LoVo (cell line): ENCODE data around the gene EFNA2.
"Not testable (repeated sequence)": the region's sequence is repeated elsewhere in the genome, so short reads cannot be mapped to it uniquely, and the experiment has no call there.

ENCODE experiments used
- DNase-seq: peaks from one replicate; pipeline ENCODE4 v3.0.0-alpha.2; 2016; ENCODE audit warnings: low spot score

EFNA2 gene

DNA sequence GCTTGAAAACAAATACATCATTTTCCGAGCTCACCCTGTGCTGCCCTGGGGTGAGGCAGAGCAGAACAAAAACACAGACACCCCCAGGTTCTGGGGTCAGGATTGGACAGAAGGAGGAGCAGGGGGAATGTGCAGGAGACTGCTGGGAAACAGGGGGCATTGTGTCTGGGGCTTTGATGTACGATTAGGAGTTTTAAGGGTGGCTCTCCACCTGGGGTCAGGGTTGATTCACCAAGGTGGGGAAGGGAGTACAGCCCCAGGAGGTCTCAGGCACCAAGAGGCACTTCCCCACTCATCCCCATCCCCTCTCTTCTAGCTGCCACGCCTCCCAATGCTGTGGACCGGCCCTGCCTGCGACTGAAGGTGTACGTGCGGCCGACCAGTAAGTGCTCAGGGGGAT, 12.6 kb downstream of the EFNA2 start:
- no peak for DNase-seq

DNA sequence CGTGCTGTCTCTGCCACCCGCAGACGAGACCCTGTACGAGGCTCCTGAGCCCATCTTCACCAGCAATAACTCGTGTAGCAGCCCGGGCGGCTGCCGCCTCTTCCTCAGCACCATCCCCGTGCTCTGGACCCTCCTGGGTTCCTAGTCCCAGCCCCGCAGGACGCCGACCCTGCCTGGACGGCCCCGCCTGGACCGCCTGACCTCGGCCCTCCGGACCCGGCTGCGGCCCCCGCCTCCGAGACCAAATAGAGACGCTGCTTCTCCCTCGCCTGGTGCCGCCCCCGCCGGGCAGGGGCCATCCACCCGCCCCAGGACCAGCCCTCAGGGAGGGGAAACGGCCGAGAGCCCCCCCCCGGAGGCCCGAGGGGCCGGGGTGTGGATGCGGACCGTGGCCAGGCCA, 14.1 kb downstream of the EFNA2 start:
- DNase-seq: no peak

DNA sequence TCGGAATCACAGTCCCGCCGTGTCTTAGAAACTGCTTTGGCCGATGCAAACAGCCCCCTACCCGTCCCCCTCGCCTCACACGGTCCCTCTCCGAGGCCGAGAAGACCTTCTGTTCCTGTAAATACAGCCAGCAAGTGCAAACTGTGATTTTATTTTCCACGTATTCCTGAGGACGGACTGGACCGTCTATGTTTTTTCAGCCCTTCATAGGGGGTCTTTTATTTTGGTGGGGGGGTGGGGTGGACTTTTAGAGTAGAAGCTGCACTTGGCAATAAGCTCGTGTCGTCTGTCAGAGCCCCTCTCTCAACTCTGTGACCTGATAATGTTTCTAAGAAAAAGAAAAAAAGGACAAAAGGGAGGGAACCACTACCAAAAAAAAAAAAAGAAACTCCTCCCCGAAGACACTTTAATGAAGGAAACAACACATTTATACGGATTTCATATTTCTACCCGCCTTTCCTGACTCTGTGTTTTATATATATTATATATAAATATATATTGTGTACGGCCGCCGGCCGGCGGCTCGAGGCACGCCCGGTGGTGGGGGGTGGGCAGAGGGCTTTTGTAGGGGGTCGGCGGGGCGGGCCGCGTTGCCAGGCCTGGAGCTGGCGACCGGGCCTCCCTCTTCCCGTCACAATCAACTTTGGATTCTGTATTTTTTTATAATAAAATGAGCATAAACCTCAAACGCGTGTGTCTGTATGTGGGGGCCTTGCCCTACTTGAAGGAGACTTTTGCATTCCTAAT, 15.2 kb downstream of the EFNA2 start:
- no peak for DNase-seq

DNA sequence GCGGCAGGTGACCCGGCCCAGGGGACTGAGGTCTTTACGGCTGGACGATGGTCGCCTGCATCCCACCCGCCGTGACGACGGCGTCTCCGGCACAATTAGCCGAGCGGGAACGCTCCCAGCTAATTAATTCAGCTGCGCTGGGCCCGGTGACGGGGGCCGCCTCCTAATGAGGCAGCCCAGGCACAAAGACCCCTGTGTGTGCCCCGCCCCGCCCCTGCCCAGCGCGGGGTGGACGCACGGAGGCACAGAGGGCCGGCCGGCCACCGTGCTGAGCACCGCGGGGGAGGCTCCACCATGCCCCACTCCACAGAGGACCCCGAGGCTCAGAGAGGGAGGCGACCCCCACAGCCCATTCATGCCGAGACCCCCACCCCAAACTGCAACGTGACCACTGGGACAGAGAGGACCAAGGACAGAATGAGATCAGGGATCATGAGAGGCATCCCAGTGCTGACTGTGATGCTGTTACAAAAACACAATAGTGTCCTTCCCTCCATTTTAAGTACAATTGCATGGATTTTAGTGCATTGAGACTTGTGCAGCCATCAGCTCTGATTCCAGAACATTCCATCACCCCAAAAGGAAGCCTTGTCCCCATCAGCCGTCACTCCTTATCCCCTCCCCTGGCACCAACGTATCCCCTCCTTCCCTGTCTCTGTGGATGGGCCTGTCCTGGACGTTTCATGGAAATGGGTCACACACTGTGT, 17.0 kb downstream of the EFNA2 start:
- no peak for DNase-seq

DNA sequence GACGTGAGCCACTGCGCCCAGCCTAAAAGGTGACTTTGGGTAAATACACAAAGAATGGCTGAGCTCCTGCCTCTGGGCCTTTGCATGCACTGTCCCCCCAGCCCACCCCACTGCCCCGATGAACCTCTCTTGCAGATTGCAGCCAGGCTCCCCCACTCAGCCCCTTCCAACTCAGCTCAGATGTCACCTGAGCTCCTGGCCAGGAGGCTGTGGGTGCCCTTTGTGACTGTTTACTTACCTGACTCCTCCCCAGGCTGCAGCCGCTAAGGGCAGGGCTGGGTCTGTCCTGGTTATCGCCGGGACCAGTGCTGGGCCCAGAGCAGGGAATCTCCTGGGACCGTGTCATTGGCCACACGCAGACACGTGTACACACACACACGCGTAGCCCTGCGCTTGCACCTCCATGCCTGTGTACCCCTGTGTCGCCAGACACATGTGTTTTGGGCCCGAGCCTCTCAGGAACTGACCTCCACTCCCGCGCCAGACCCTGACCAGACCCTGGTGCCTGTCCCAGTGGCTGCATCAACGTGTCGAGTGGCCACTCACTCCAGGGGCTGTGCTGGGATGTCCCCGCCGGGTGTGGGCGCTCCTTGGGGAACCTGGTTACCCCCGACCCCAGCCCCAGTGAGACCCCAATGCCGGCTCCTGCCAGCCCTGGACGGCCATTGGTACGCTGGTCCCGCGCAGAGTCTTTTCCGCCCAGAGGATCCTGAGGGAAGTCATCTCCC, 18.7 kb downstream of the EFNA2 start:
- DNase-seq: no peak

DNA sequence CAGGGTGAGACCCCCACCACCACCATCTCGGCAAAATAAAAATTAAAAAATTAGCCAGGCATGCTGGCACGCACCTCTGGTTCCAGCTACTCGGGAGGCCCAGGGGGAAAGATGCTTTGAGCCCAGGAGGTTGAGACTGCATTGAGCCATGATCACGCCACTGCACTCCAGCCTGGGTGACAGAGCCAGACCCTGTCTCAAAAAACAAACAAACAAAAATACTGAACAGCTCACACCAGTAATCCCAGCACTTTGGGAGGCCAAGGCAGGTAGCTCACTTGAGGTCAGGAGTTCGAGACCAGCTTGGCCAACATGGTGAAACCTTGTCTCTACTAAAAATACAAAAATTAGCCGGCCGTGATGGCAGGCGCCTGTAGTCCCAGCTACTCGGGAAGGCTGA, 19.7 kb downstream of the EFNA2 start:
- DNase-seq: not testable (repeated sequence)

DNA sequence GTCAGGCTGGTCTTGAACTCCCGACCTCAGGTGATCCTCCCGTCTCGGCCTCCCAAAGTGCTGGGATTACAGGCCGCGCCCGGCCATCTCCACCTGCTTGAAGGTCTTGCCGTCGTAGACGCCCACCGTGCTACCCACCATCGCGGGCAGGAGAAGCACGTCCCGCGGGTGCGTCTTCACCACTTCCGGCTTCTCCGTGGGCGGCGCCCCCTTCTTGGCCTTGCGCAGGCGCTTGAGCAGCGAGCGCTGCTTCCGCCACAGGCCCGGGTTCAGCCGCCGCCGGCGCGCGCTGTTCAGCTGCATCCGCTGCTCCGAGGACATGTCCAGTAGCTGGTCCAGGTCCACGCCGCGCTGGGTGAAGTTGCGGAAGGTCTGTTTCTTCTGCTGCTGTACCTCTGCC, 21.6 kb downstream of the EFNA2 start:
- DNase-seq: no peak

DNA sequence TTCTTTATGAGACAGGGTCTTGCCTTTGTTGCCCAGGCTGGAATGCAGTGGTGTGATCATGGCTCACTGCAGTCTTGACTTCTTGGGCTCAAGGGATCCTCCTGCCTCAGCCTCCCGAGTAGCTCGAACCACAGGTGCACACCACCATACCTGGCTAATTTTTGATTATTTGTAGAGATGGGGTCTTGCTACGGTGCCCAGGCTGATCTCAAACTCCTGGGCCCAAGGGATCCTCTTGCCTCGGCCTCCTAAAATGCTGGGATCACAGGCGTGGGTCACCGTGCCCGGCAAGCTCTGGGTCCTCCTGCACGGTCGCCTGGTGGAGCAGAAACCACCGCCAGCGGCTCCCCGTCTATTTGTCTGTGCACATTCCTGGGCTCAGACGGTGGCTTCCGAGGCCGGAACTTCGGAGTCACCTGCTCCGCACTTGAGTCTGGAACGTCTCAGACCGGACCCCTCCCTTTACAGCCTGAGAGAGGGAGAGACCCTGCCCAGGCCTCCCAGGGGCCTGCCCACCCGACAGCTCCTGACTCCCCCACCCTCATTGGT, 22.2 kb downstream of the EFNA2 start:
- DNase-seq: no peak

DNA sequence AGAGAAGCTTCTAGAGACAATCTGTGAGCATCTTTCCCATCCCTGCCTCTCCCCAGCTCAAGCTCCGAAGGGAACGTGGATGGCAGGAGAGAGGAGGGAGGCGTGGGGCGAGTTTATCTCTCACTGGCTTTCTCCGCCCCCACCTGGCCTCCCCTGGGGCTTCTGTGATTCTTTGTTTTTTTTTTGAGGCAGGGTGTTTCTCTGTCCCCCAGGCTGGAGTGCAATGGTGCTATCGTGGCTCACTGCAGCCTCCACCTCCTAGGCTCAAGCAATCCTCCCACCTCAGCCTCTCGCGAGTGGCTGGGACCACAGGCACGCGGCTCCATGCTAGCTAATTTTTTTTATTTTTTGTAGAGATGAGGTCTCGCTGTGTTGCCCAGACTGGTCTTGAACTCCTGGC, 23.0 kb downstream of the EFNA2 start:
- no peak for DNase-seq

DNA sequence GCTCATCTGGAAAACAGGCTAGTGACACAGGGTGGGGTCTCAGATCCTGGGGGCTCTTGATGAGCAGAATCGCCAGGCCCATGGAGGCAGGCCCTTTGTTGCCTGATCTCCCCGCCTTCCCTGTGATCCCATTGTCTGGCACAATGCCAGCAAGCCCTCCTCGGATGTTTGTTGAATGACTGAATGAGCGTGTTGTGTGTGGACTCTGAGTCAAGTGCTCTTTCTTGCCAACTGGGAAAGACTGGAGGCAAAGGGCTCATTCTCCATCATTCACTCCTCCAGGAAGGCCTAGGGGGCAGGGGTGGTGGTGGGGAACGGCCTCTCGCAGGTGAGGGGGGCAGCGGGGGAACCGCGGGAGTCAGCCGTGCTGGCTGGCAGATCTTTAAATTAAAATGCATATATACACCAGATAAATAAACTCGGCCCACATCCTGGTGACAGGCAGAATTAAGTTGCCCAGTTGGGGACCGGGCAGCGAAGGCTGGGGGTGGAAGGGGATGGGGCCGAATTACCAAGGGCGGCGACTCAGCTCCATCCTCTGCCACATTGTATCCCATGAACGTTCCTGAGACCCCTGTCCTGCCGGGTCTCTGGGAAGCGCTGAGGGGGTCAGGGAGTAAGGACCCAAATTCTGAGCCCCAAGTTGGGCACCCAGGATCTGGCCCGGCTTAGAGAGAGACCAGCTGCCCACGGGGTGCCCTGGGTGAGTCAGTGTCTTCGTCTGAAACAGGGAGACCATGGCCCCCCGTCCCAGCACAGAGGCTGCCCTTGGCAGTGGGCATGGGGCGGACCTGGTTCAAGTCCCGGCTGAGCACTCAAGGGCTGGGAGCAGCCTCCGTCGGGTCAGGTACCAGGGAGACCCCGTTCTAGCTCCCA, 24.5 kb downstream of the EFNA2 start:
- DNase-seq: no peak

DNA sequence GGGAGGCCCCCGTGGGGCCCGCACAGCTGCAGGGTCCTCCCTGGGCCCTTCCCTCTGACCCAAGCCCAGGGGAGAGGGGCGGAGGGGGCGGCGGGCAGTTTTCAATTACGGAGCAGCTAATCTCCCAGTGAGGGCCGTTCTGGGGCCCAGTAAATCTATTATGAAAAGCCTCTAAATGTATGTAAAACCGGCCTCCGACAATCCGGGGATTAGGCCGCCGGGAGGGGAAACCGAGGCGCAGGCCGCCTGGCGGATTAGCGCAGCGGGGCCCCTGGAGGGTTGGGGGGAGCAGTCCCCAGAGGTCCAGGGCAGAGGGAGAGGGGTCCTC, 25.1 kb downstream of the EFNA2 start:
- no peak for DNase-seq

DNA sequence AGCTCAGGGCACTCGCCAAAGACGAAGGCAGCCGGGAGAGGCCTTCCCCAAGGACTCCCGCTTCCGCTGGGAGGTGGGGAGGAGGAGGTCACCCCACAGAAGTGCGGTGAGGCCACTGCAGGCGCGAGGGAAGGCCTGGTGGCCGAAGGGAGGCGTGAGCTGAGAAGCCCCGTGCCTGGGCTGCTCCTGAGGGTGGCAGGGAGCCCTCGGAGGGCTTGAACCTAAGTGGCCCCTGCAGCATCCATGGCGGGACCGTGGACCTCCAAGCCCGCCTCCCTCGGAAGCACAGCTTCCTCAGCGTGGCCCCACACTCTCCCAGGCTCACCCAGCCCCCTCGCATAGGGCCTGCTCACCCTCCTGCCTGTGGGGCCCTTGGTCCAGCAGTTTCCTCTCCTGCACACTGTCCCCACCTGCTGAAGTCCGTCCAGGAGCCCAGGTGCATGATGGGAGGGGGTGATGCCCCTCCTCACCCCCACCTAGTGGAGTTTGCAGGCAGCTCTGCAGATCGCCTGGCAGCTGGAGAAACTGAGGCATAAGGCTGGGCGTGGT, 25.9 kb downstream of the EFNA2 start:
- DNase-seq: no peak

DNA sequence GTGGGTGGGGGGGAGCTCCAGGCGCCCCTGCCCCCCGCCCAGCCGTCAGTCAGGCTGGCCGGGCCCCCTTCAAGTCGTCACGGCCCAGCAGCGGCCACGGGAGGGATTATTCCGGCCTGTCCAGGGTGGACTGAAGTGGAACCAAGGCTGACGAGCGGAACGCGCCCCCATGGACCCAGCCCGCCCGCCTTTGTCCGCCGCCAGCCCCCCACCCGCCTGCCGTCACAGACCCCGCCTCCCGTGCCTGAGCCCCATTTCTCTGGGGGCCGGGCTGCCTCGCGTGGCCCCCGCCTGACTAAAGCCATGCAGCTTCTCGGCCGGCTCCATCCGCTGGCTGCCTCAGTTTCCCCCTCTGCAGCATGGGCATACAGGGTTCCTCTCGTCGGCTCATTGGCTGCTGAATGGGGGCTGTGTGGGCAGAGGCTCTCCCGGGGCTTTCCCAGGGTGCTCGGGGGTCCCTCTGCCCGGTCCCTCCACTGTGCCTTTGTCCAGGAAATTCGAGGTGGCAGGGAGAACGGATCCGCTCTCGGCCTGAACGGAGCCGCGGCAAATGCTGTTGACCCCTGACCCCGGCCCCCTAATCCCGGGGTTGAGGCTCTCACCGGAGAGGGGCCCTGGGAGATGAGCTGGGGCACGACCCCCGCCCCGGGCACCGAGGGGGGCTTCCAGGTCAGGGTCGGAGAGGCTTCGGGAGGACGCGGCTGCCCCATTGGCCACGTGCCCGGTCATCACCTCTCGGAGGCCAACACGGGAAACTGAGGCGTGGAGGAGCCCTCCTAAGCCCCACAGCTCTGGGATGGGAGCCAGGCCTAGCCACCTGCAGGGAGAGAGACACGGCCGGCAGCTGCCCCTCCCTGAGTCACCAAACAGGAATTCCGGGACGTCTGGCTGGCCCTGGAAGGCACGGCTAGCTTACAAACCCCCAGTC, 27.4 kb downstream of the EFNA2 start:
- peak; percentile 72 for DNase-seq

DNA sequence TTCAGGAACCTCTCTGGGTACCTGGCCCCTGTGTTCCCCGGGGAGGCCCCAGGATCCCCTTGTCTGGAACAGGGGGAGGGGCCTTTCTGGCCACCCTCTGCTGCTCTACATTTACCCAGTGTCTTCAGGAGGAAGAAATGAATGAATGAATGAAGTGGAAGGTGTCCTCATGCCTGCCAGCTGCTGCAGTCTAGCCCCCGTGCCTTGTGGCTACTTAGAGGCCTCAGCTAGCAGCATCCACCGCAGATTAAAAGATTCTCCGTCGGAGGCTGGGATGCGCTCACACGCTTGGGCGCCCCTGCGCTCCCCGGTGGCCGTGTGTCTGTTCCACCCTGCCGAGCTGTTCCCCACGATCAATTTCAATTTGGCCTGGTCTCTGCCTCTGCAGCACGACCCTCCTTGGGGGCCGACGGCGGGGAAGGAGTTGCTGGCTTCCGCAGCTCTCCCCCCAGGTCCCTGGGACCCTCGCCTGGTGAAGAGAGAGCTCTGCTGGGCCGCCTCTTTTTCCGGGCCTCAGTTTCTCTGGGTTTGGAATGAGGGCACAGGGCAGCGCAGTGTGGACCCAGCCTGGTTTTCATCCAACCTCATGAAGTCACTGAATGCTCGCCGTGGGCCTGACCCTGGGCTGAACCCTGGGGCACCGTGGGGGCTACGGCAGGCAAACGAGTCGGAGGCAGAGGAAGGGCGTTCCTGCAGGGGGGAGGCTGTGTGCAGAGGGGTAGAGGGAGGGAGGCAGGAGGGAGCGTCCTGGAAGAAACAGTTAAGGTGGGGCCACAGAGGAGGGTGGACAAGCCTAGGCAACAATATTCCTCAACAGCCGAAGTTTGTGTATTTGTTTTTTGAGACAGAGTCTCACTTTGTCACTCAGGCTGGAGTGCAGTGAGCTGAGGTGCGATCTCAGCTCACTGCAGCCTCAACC, 28.3 kb downstream of the EFNA2 start:
- DNase-seq: no peak

DNA sequence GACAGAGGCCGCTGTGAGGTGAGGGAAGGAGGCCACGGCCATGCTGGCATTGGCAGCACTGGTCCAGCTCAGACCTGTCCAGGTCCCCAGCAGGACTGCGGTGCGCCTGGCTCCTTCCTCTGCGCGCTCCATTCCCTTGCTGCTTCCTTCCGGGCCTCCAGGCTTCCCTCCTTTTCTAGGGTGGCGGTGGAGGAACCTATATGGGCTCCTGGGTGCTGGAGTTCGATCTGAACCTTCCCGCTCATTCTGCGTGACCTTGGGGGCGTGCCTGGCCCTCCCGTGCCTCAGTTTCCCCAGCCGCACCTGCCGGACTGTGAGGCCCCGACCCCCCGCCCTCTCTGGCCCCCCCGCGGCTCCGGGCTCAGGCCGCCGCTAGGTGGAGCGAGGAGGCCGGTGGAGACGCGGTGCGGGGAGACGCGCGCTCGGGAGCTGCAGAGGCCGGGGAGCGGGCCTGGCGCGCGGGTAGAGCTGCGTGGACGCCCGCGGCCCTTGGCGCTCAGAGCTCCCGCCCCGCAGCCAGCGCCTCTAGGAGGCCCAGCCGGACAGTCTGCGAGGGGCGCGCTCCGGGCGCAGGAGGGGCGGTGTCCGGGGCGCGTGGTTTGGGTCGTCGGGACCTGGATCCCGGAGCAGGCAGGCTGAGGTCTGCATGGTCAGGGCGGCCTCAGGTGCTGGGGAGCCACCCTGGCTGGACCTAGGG, 29.9 kb downstream of the EFNA2 start:
- DNase-seq: no peak

DNA sequence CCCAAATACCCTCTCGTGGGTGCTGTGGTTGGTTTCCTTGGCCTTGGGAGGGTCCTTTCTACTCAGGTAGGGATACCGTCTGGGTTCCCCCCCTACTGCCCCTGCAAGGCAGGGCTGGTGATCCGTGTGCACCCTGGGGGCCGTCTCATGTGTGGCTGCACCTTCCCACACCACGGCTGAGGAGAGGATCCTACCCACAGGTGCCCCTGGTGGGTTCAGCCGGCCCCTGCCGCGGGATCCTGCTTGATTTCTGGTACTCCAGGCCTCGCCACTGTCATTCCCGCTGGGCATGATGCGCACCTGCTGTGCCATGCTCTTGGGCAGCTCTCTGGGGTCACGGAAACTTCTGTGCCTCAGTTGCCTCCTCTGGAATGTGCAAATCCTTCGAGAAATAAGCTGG, 30.8 kb downstream of the EFNA2 start:
- DNase-seq: no peak

DNA sequence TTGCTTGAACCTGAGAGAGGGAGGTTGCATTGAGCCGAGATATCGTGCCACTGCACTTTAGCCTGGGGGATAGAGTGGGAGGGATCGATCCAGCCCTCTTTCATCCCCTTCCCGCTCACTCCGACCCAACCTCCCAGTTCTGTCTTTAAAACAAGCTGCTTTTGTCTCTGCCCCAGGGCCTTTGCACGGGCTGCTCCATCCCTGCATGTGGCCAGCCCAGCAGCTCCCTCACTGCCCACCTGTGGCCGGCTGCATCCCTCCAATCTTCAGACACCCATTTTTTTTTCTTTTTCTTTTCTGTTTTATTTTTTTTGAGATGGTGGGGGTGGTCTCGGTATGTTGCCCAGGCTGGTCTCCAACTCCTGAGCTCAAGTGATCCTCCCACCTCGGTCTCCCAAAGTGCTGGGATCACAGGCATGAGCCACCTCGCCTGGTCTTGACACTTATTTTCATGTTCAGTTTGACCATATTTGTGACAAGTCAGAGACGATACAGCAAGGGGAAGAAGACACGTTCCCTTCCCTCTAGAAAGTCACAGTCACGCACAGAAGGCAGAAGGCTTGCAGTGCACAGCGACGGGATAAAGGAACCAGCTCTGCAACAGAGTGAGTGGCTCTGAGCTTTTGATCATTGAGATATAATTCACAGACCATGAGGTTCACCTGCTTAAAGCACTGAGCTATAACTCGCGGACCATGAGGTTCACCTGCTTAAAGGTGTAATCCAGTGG, 31.8 kb downstream of the EFNA2 start:
- DNase-seq: no peak
